Left lung (tissue), 10 donors: ENCODE results near the gene CAV3. TPM values are rescaled to one million over a fixed set of nuclear protein-coding genes. Genes with fewer than 3 reads are reported as not detected.

Source experiments
- ATAC-seq: fragments of 200-7000 bp; cut with Tn5 transposase; one replicate; pipeline ENCODE4 v1.9.1; 2020; ENCODE audit warnings: moderate library complexity
- DNase-seq, 4 donors: peaks; one replicate each; pipeline ENCODE4 v3.0.0-alpha.2; 2013 to 2020
- H3K27ac ChIP-seq, 2 donors: fragments of 200-600 bp; sonication (generic) in 1 of 2; one replicate each; pipeline versions ENCODE4 v1.5.0 to v1.8.0; 2020 to 2021
- H3K27me3 ChIP-seq, 2 donors: fragments of 200-600 bp; sonication (generic) in 1 of 2; one replicate each; pipeline versions ENCODE4 v1.5.0 to v1.8.0; 2020 to 2021
- H3K36me3 ChIP-seq, 2 donors: fragments of 200-600 bp; sonication (generic) in 1 of 2; one replicate each; pipeline versions ENCODE4 v1.5.0 to v1.8.0; 2020 to 2021
- H3K4me1 ChIP-seq, 2 donors: fragments of 200-600 bp; one replicate each; pipeline ENCODE4 v1.8.0; 2021
- H3K4me3 ChIP-seq, 2 donors: fragments of 200-600 bp; sonication (generic) in 1 of 2; one replicate each; pipeline versions ENCODE4 v1.5.0 to v1.8.0; 2020 to 2021; ENCODE audit warnings: mild to moderate bottlenecking in 1 of 2
- H3K9me3 ChIP-seq, 2 donors: fragments of 200-600 bp; sonication (generic) in 1 of 2; one replicate each; pipeline versions ENCODE4 v1.5.0 to v1.8.0; 2020 to 2021
- CTCF ChIP-seq, 2 donors: fragments of 200-600 bp; sonication (generic) in 1 of 2; IDR thresholded peaks; one replicate each; pipeline versions ENCODE4 v1.5.0 to v1.8.0; 2021; ENCODE audit warnings: antibody characterized with exemption in 2 of 2
- intact Hi-C, 2 donors: fragments of 100-400 bp; cut with DNase I; formaldehyde crosslinking; loops; one replicate each; pipeline versions ENCODE4 v1.11.2 to v1.14.2; 2022
- polyA plus RNA-seq, 6 donors: library from polyadenylated mRNA; unstranded; fragments of 120-200 nt; gene quantifications; one replicate each; pipeline ENCODE4 v1.2.1, GENCODE V29; 2013; ENCODE audit not compliant: insufficient read length in 6 of 6
- total RNA-seq, 2 donors: library from RNA; stranded (reverse); fragmentation: NEBNext Ultra II Directional; extraction: Animal tissue kit (Norgen Biotek cat#: 25700); gene quantifications; one replicate each; pipeline ENCODE4 v1.2.1, GENCODE V29; 2021
- donor health status: DM: no; HTN: yes; CAD: no.
- donor health status: DM: no; HTN: no; CAD: no.

Gene CAV3
- total and polyA plus RNA-seq, 8 donors: 0.37 to 1.1 (median 0.54) TPM; not detected in 1

- no peak for ATAC-seq
- DNase-seq: peak in 1 of 4 donors; percentile 22
- Histone ChIP-seq H3K27ac (no peak overlapping the region), H3K36me3 (no peaks in the 10 kb centered on the region), H3K4me1 (no peaks in the 10 kb centered on the region), H3K4me3 (no peak overlapping the region), H3K27me3 (no peaks in the 10 kb centered on the region), H3K9me3 (peaks cover 0 to 8% of the 10 kb centered on the region in 2 donors)
- intact Hi-C loops: no loop called here
- TF ChIP-seq CTCF (IDR thresholded peaks at IDR 0.05): no peak
Measured at GRCh38 chr3:8730656-8731055, 2.9 kb upstream of the CAV3 start.

- no peaks in the 10 kb centered on the region for H3K36me3 ChIP-seq
Measured at GRCh38 chr3:8732413-8732812, 1.2 kb upstream of the CAV3 start.

GRCh38 chr3:8734137-8734878 is 706 bp downstream of the CAV3 start:
- ATAC-seq (no peak), DNase-seq (no peak)
- intact Hi-C loops: no loop called here
- TF ChIP-seq CTCF (IDR thresholded peaks at IDR 0.05): no peak
- Histone ChIP-seq H3K9me3 (no peaks in the 10 kb centered on the region), H3K36me3 (no peaks in the 10 kb centered on the region), H3K27me3 (no peaks in the 10 kb centered on the region), H3K4me1 (no peaks in the 10 kb centered on the region), H3K4me3 (no peak overlapping the region), H3K27ac (no peak overlapping the region)

More at GRCh38 chr3:8732413-8732812, 1.2 kb upstream of the CAV3 start:
- no peak for TF ChIP-seq CTCF (IDR thresholded peaks at IDR 0.05)
- H3K4me1 ChIP-seq: no peaks in the 10 kb centered on the region
- no peak for ATAC-seq
- H3K9me3 ChIP-seq: no peaks in the 10 kb centered on the region
- no peaks in the 10 kb centered on the region for H3K27me3 ChIP-seq
- DNase-seq: no peak
- H3K27ac ChIP-seq: no peak overlapping the region
- intact Hi-C loops: no loop called here
- H3K4me3 ChIP-seq: no peak overlapping the region

GRCh38 chr3:8734908-8735307 is 1.3 kb downstream of the CAV3 start:
- Histone ChIP-seq H3K4me1 (no peaks in the 10 kb centered on the region), H3K36me3 (no peaks in the 10 kb centered on the region), H3K4me3 (no peak overlapping the region), H3K27ac (no peak overlapping the region), H3K9me3 (no peaks in the 10 kb centered on the region), H3K27me3 (no peaks in the 10 kb centered on the region)
- DNase-seq: no peak
- no peak for TF ChIP-seq CTCF (IDR thresholded peaks at IDR 0.05)
- intact Hi-C loops: no loop called here
- ATAC-seq: no peak

- H3K9me3 ChIP-seq: no peaks in the 10 kb centered on the region
- no peak for TF ChIP-seq CTCF (IDR thresholded peaks at IDR 0.05)
- no peaks in the 10 kb centered on the region for H3K4me1 ChIP-seq
- H3K27me3 ChIP-seq: peaks cover 0 to 3% of the 10 kb centered on the region in 2 donors
- no peaks in the 10 kb centered on the region for H3K36me3 ChIP-seq
- intact Hi-C loops: no loop called here
- ATAC-seq: no peak
- no peak overlapping the region for H3K27ac ChIP-seq
- no peak overlapping the region for H3K4me3 ChIP-seq
- DNase-seq: no peak
Measured at GRCh38 chr3:8736436-8736835, 2.8 kb downstream of the CAV3 start.
